GM12878 (cell line): ENCODE results near the gene SF3B4. TPM values are rescaled to one million over a fixed set of nuclear protein-coding genes. Genes with fewer than 3 reads are reported as not detected.

Experiments
- BCLAF1 ChIP-seq: fragments of 450-650 bp; IDR thresholded peaks from 2 replicates; pipeline ENCODE4 v1.6.1; 2017; ENCODE audit warnings: antibody characterized with exemption, mild to moderate bottlenecking, moderate library complexity
- CREM ChIP-seq: IDR thresholded peaks from 2 replicates; pipeline ENCODE4 v1.6.1; 2014; ENCODE audit warnings: antibody characterized with exemption, low read depth
- DPF2 ChIP-seq: fragments of 450-650 bp; IDR thresholded peaks from 2 replicates; pipeline ENCODE4 v1.6.1; 2017; ENCODE audit warnings: mild to moderate bottlenecking
- HDGF ChIP-seq: fragments of 450-650 bp; IDR thresholded peaks from 2 replicates; pipeline ENCODE4 v1.6.1; 2016; ENCODE audit warnings: antibody characterized with exemption
- KAT2A ChIP-seq: conservative IDR thresholded peaks from 2 replicates; pipeline ENCODE4 v1.6.1; 2011; ENCODE audit warnings: low read depth, low read length; ENCODE audit not compliant: control insufficient read depth
- LARP7 ChIP-seq: fragments of 450-650 bp; IDR thresholded peaks from 2 replicates; pipeline ENCODE4 v1.6.1; 2017; ENCODE audit warnings: mild to moderate bottlenecking
- MTA2 ChIP-seq: fragments of 450-650 bp; IDR thresholded peaks from 2 replicates; pipeline ENCODE4 v1.6.1; 2016; ENCODE audit warnings: low read depth, mild to moderate bottlenecking, moderate library complexity
- MYC ChIP-seq: IDR thresholded peaks from 2 replicates; pipeline ENCODE4 v1.6.1; 2011; ENCODE audit warnings: mild to moderate bottlenecking, low read length, moderate library complexity, inconsistent platforms; ENCODE audit not compliant: insufficient read depth, insufficient replicate concordance, insufficient read length, severe bottlenecking
- NFYA ChIP-seq: IDR thresholded peaks from 2 replicates; pipeline ENCODE4 v1.6.1; 2011; ENCODE audit warnings: low read depth, mild to moderate bottlenecking, low read length, improper control_type of control experiment, borderline replicate concordance
- NR2C2 ChIP-seq: IDR thresholded peaks from 2 replicates; pipeline ENCODE4 v1.6.1; 2011; ENCODE audit warnings: borderline replicate concordance, low read depth; ENCODE audit not compliant: control insufficient read depth, insufficient read length
- RBBP5 ChIP-seq: fragments of 200-600 bp; sonication (generic); conservative IDR thresholded peaks from 2 replicates; pipeline ENCODE4 v1.6.1; 2016
- SIX5 ChIP-seq: IDR thresholded peaks from 2 replicates; pipeline ENCODE4 v1.6.1; 2011; ENCODE audit warnings: mild to moderate bottlenecking, low read depth, low read length, moderate library complexity; ENCODE audit not compliant: severe bottlenecking
- SP1 ChIP-seq: IDR thresholded peaks from one replicate; pipeline ENCODE4 v1.6.1; 2011; ENCODE audit warnings: low read depth, low read length
- SREBF1 ChIP-seq: IDR thresholded peaks from 2 replicates; pipeline ENCODE4 v1.6.1; 2012; ENCODE audit warnings: mild to moderate bottlenecking, low read length
- STAT1 ChIP-seq: fragments of 450-650 bp; conservative IDR thresholded peaks from 2 replicates; pipeline ENCODE4 v1.6.1; 2014; ENCODE audit warnings: antibody characterized with exemption, mild to moderate bottlenecking
- TARDBP ChIP-seq: IDR thresholded peaks from 2 replicates; pipeline ENCODE4 v1.6.1; 2016; ENCODE audit warnings: borderline replicate concordance
- TCF7 ChIP-seq: IDR thresholded peaks from 2 replicates; pipeline ENCODE4 v1.6.1; 2014; ENCODE audit warnings: antibody characterized with exemption, borderline replicate concordance
- WRNIP1 ChIP-seq: IDR thresholded peaks from 2 replicates; pipeline ENCODE4 v1.6.1; 2011; ENCODE audit warnings: low read depth, low read length, improper control_type of control experiment, borderline replicate concordance
- ZBTB4 ChIP-seq: fragments of 450-650 bp; formaldehyde crosslinking; IDR thresholded peaks from 2 replicates; pipeline ENCODE4 v1.4.0; 2022; ENCODE audit warnings: mild to moderate bottlenecking, moderate library complexity
- ZNF217 ChIP-seq: fragments of 450-650 bp; IDR thresholded peaks from 2 replicates; pipeline ENCODE4 v1.6.1; 2017; ENCODE audit warnings: antibody characterized with exemption, mild to moderate bottlenecking
- polyA plus RNA-seq, 11 experiments: library from polyadenylated mRNA; depleted of rRNA in 4 of 11; unstranded in 6 of 11; stranded (reverse) in 5 of 11; fragments of >200 nt; fragmentation: Nextera tagmentation in 4 of 11; fragmentation: Illumina TruSeq in 1 of 11; extraction: Ambion mirVana in 4 of 11; extraction: Trizol in 1 of 11; gene quantifications; 1 replicate in 1 of 11; 2 replicates in 10 of 11; pipeline versions ENCODE4 v1.2.1 to v1.2.3, GENCODE V29; 2011 to 2016; ENCODE audit warnings: inconsistent platforms in 2 of 11, missing spikeins in 2 of 11, low read depth in 1 of 11
- total RNA-seq, 4 experiments: library from RNA; depleted of rRNA in 3 of 4; stranded (reverse); fragments of >200 nt in 3 of 4; fragmentation: Illumina TruSeq in 1 of 4; extraction: Trizol in 1 of 4; gene quantifications; 2 replicates each; pipeline versions ENCODE4 v1.2.1 to v1.2.3, GENCODE V29; 2013 to 2021
- TF ChIP-seq, protein P1 (sequence below): fragments of 450-650 bp; IDR thresholded peaks from 2 replicates; pipeline ENCODE4 v1.6.1; 2017; ENCODE audit warnings: mild to moderate bottlenecking, moderate library complexity

The SF3B4 gene
- total and polyA plus RNA-seq, 10 of the 15 experiments (the other 5 are each of a cell fraction or from before 2014, with no cell fraction given): 1.9 to 146 (median 27.5) TPM

DNA sequence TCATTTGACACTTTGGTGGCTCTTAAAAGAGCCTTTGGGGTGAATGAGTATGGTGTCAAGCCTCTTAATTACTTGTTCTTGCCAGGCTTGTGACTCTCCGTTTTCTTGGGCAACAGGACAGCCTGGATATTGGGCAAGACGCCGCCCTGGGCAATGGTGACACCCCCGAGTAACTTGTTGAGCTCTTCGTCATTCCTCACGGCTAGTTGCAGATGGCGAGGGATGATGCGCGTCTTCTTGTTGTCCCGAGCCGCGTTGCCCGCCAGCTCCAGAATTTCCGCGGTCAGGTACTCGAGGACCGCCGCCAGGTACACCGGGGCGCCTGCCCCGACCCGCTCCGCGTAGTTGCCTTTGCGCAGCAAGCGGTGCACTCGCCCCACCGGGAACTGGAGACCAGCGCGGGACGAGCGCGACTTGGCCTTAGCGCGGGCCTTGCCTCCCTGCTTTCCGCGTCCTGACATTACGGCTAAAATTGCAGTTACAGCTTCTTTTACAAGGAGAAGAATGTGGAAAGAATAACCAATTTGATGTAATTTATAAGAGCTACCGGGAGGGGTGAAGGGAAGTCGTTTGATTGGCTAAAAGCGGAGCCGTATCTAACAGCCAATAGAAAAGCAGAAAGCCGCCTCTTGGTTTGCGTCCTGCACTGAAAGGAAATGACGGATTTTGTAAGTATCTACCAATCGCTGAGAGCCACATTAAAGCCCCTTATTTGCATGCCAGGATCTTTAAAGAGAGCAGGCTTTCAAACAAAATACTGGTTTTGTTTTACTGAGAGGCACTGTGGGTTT, 40.0 kb downstream of the SF3B4 start (continued):
- TF ChIP-seq NFYA: peak; percentile 13; the same call in 1 of the 2 replicates
- TF ChIP-seq SIX5: peak; percentile 4
- no peak for TF ChIP-seq SREBF1
- TF ChIP-seq ZBTB4 (CRISPR knock-in tag): no peak
- TF ChIP-seq KAT2A: peak; percentile 70
- no peak; the same call in 1 of the 2 replicates for TF ChIP-seq ZNF217
- no peak for TF ChIP-seq RBBP5
- no peak for TF ChIP-seq MYC
- no peak for TF ChIP-seq HDGF
- no peak; the same call in 1 of the 2 replicates for TF ChIP-seq DPF2
- no peak for TF ChIP-seq TCF7
- TF ChIP-seq, protein P1, sequence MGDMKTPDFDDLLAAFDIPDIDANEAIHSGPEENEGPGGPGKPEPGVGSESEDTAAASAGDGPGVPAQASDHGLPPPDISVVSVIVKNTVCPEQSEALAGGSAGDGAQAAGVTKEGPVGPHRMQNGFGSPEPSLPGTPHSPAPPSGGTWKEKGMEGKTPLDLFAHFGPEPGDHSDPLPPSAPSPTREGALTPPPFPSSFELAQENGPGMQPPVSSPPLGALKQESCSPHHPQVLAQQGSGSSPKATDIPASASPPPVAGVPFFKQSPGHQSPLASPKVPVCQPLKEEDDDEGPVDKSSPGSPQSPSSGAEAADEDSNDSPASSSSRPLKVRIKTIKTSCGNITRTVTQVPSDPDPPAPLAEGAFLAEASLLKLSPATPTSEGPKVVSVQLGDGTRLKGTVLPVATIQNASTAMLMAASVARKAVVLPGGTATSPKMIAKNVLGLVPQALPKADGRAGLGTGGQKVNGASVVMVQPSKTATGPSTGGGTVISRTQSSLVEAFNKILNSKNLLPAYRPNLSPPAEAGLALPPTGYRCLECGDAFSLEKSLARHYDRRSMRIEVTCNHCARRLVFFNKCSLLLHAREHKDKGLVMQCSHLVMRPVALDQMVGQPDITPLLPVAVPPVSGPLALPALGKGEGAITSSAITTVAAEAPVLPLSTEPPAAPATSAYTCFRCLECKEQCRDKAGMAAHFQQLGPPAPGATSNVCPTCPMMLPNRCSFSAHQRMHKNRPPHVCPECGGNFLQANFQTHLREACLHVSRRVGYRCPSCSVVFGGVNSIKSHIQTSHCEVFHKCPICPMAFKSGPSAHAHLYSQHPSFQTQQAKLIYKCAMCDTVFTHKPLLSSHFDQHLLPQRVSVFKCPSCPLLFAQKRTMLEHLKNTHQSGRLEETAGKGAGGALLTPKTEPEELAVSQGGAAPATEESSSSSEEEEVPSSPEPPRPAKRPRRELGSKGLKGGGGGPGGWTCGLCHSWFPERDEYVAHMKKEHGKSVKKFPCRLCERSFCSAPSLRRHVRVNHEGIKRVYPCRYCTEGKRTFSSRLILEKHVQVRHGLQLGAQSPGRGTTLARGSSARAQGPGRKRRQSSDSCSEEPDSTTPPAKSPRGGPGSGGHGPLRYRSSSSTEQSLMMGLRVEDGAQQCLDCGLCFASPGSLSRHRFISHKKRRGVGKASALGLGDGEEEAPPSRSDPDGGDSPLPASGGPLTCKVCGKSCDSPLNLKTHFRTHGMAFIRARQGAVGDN: peak; percentile 70
- no peak for TF ChIP-seq NR2C2
- TF ChIP-seq MTA2: peak; percentile 28; the same call in 1 of the 2 replicates
- TF ChIP-seq LARP7: peak; percentile 89
- peak; percentile 77 for TF ChIP-seq SP1
- no peak for TF ChIP-seq TARDBP
- no peak for TF ChIP-seq CREM
- no peak for TF ChIP-seq WRNIP1
- 0 out of 2 replicates have a peak, but pooled peaks have one; percentile 46 for TF ChIP-seq STAT1
- peak; percentile 79 for TF ChIP-seq BCLAF1
